GM12878 (cell line): ENCODE results near the gene CCBE1.

Experiments
- CTCF ChIP-seq, 3 experiments: IDR thresholded peaks in 2 of 3; conservative IDR thresholded peaks in 1 of 3; 2 replicates each; pipeline ENCODE4 v1.5.1; 2011; ENCODE audit warnings: low read depth in 3 of 3, low read length in 3 of 3, mild to moderate bottlenecking in 3 of 3, control low read depth in 2 of 3, moderate library complexity in 2 of 3, inconsistent platforms in 1 of 3, mixed read lengths in 1 of 3; ENCODE audit not compliant: control insufficient read depth in 2 of 3, insufficient read depth in 1 of 3; ENCODE audit errors: extremely low read depth in 1 of 3
- DPF2 ChIP-seq: fragments of 450-650 bp; IDR thresholded peaks from 2 replicates; pipeline ENCODE4 v1.6.1; 2017; ENCODE audit warnings: mild to moderate bottlenecking
- NBN ChIP-seq: fragments of 450-650 bp; IDR thresholded peaks from 2 replicates; pipeline ENCODE4 v1.6.1; 2016
- POLR2A ChIP-seq: IDR thresholded peaks from 2 replicates; pipeline ENCODE4 v1.6.1; 2011; ENCODE audit warnings: low read depth, mild to moderate bottlenecking, low read length
- ZNF217 ChIP-seq: fragments of 450-650 bp; IDR thresholded peaks from 2 replicates; pipeline ENCODE4 v1.6.1; 2017; ENCODE audit warnings: antibody characterized with exemption, mild to moderate bottlenecking
- ZNF687 ChIP-seq: fragments of 450-650 bp; IDR thresholded peaks from 2 replicates; pipeline ENCODE4 v1.6.1; 2017; ENCODE audit warnings: mild to moderate bottlenecking, moderate library complexity

DNA sequence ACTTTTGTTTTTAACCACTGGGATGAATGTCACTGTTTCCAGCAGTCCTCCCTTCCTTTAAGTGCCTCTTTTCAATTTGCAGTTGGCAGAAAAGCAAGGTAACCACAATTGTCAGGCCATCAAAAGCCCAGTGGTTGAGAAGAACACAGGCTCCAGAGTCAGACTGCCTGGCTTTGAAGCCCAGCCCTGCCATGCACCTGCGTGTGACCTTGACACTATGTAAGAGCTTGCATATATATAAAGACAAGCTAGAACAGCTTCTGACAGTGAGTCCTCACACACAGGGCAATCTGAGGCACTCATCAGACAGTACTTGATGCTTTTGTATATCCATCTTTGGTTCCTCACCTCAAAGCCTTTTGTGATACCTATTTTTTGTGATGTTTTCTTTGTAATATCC is 11.0 kb downstream of the CCBE1 start:
- TF ChIP-seq ZNF687 (no peak), ZNF217 (no peak), CTCF (IDR thresholded peaks at IDR 0.05 in 2 of 3, conservative IDR thresholded peaks at IDR 0.05 in 1 of 3; ENCODE audit: control insufficient read depth in 2 of 3, extremely low read depth in 1 of 3, insufficient read depth in 1 of 3, low read depth in 3 of 3, low read length in 3 of 3) (no peak), DPF2 (no peak), NBN (no peak), POLR2A (no peak)
